B cell (primary cell): ENCODE data around the gene RYK. TPM values are rescaled to one million over a fixed set of nuclear protein-coding genes. Genes with fewer than 3 reads are reported as not detected.
"Not testable (repeated sequence)": the region's sequence is repeated elsewhere in the genome, so short reads cannot be mapped to it uniquely, and the experiment has no call there.

Experiments used
- ATAC-seq: fragments of 200-7000 bp; cut with Tn5 transposase; one replicate; pipeline ENCODE4 v1.10.0; 2021; ENCODE audit warnings: low read depth, mild to moderate bottlenecking, moderate number of reproducible peaks, moderate library complexity
- CTCF ChIA-PET: fragments of 350-600 bp; sonication (Branson Sonifier 250); formaldehyde crosslinking; loops from one replicate; lab custom pipeline; 2021; ENCODE audit warnings: antibody characterized with exemption, inconsistent platforms; lab: Charles Lee
- POLR2A ChIA-PET: fragments of 350-600 bp; sonication (Branson Sonifier 250); formaldehyde crosslinking; loops from one replicate; lab custom pipeline; 2021; ENCODE audit warnings: antibody characterized with exemption; lab: Charles Lee
- DNase-seq: peaks from one replicate; pipeline ENCODE4 v3.0.0; 2013
- H2AFZ ChIP-seq: 2 replicates; pipeline ENCODE4 v1.6.1; 2012; ENCODE audit warnings: mild to moderate bottlenecking, low read depth, low read length; ENCODE audit not compliant: insufficient read depth, poor library complexity, severe bottlenecking
- H3K27ac ChIP-seq, 2 donors: 1 replicate in 1 of 2; 2 replicates in 1 of 2; pipeline ENCODE4 v1.5.1; 2012 to 2013; ENCODE audit warnings: low read length in 2 of 2, mild to moderate bottlenecking in 2 of 2, moderate library complexity in 1 of 2
- H3K27me3 ChIP-seq, 4 experiments: fragments of 200-600 bp in 1 of 4; sonication (generic) in 1 of 4; replicated peaks in 1 of 4; 1 replicate in 2 of 4; 2 replicates in 2 of 4; pipeline versions ENCODE4 v1.6.1 to v1.7.0; 2013 to 2016; ENCODE audit warnings: low read length in 3 of 4, mild to moderate bottlenecking in 2 of 4, mixed read lengths in 1 of 4, moderate library complexity in 1 of 4; ENCODE audit not compliant: insufficient read depth in 4 of 4, control insufficient read depth in 3 of 4; ENCODE audit errors: control extremely low read depth in 1 of 4
- H3K36me3 ChIP-seq, 2 experiments: replicated peaks in 1 of 2; 1 replicate in 1 of 2; 2 replicates in 1 of 2; pipeline versions ENCODE4 v1.6.1 to v1.7.1; 2013; ENCODE audit warnings: low read length in 1 of 2; ENCODE audit not compliant: insufficient read depth in 2 of 2, control insufficient read depth in 1 of 2; ENCODE audit errors: control extremely low read depth in 1 of 2, extremely low read depth in 1 of 2
- H3K4me1 ChIP-seq, 2 donors: fragments of 200-600 bp in 1 of 2; sonication (generic) in 1 of 2; 1 replicate in 1 of 2; 2 replicates in 1 of 2; pipeline versions ENCODE4 v1.5.1 to v1.6.1; 2013 to 2017; ENCODE audit warnings: low read length in 2 of 2; ENCODE audit not compliant: control insufficient read depth in 2 of 2, insufficient read depth in 2 of 2
- H3K4me2 ChIP-seq: replicated peaks from 2 replicates; pipeline ENCODE3; 2012; ENCODE audit warnings: mild to moderate bottlenecking, low read depth, low read length; ENCODE audit not compliant: poor library complexity, severe bottlenecking
- H3K4me3 ChIP-seq, 5 experiments: fragments of 200-600 bp in 1 of 5; sonication (generic) in 1 of 5; 1 replicate in 3 of 5; 2 replicates in 2 of 5; pipeline versions ENCODE4 v1.5.1 to v1.7.0; 2011 to 2016; ENCODE audit warnings: low read length in 4 of 5, mild to moderate bottlenecking in 4 of 5, low read depth in 2 of 5, control low read depth in 1 of 5, moderate library complexity in 1 of 5; ENCODE audit not compliant: insufficient read depth in 1 of 5; ENCODE audit errors: control extremely low read depth in 1 of 5, extremely low read depth in 1 of 5
- H3K79me2 ChIP-seq: fragments of 200-600 bp; sonication (generic); one replicate; pipeline ENCODE4 v1.6.0; 2016; ENCODE audit warnings: low read length; ENCODE audit not compliant: control insufficient read depth, insufficient read depth
- H3K9ac ChIP-seq: fragments of 200-600 bp; sonication (generic); 2 replicates; pipeline ENCODE4 v1.6.1; 2017; ENCODE audit warnings: mild to moderate bottlenecking, low read length, moderate library complexity
- H3K9me3 ChIP-seq, 3 donors: one replicate each; pipeline versions ENCODE4 v1.6.1 to v1.7.1; 2013; ENCODE audit warnings: low read length in 2 of 3; ENCODE audit not compliant: control insufficient read depth in 2 of 3, insufficient read depth in 1 of 3; ENCODE audit errors: control extremely low read depth in 1 of 3
- H4K20me1 ChIP-seq: 2 replicates; pipeline ENCODE4 v1.6.0; 2012; ENCODE audit warnings: mild to moderate bottlenecking, low read length; ENCODE audit not compliant: insufficient read depth, control insufficient read depth, poor library complexity, severe bottlenecking
- H3K27ac Mint-ChIP-seq: one replicate; pipeline ENCODE4 v1.8.0; 2021; ENCODE audit warnings: mixed read lengths
- H3K27me3 Mint-ChIP-seq: one replicate; pipeline ENCODE4 v1.8.0; 2021; ENCODE audit warnings: mixed read lengths
- H3K4me1 Mint-ChIP-seq: one replicate; pipeline ENCODE4 v1.8.0; 2021; ENCODE audit warnings: mixed read lengths
- H3K4me3 Mint-ChIP-seq: one replicate; pipeline ENCODE4 v1.8.0; 2021; ENCODE audit warnings: mixed read lengths
- H3K9me3 Mint-ChIP-seq: one replicate; pipeline ENCODE4 v1.8.0; 2022; ENCODE audit warnings: mixed read lengths; ENCODE audit not compliant: insufficient read depth
- EZH2 ChIP-seq: IDR thresholded peaks from 2 replicates; pipeline ENCODE4 v1.6.1; 2012; ENCODE audit warnings: borderline replicate concordance, low read depth, mild to moderate bottlenecking, moderate library complexity, low read length; ENCODE audit not compliant: insufficient read depth, poor library complexity, severe bottlenecking
- WGBS: methylation state at CpG from one replicate; pipeline ENCODE4 v1.1.5; 2013; ENCODE audit warnings: missing lambda C conversion rate; ENCODE audit not compliant: insufficient coverage; 5-methylcytosine and 5-hydroxymethylcytosine counted together
- intact Hi-C: fragments of 100-400 bp; cut with micrococcal nuclease; formaldehyde crosslinking; loops from one replicate; pipeline ENCODE4 v1.10.0; 2022
- polyA plus RNA-seq: library from polyadenylated mRNA; depleted of rRNA; stranded (reverse); fragments of >200 nt; gene quantifications from 2 replicates; pipeline ENCODE4 v1.2.3, GENCODE V29; 2012
- total RNA-seq, 2 donors: library from RNA; stranded (reverse); fragments of 120-200 nt in 1 of 2; gene quantifications; 1 replicate in 1 of 2; 2 replicates in 1 of 2; pipeline versions ENCODE4 v1.2.3 to v1.2.4, GENCODE V29; 2013 to 2022

The RYK gene
- total and polyA plus RNA-seq, 2 donors (not counting 1 experiment from before 2014, with no cell fraction given), result 16.9 to 67.7 TPM

GRCh38 chr3:134201201-134202130, 49.2 kb downstream of the RYK start:
- H2AFZ ChIP-seq, result no peak overlapping the region
- no peaks in the 10 kb centered on the region for H3K79me2 ChIP-seq
- peaks cover 11 to 22% of the 10 kb centered on the region in 2 experiments for H3K36me3 ChIP-seq
- H3K4me1 ChIP-seq, result no peaks in the 10 kb centered on the region
- H3K9ac ChIP-seq, result no peak overlapping the region
- CTCF ChIA-PET, result interaction anchor here (0.9 to 10.3 kb wide), 4 partner anchors 11 to 274 kb away, joined by 3 to 121 read pairs (median 38); no protein-coding TSS in a partner anchor
- H3K27me3 ChIP-seq, result no peaks in the 10 kb centered on the region
- peaks cover 0 to 3% (median 0%) of the 10 kb centered on the region in 3 donors for H3K9me3 ChIP-seq
- POLR2A ChIA-PET, result no interaction called here
- Mint-ChIP-seq H3K4me3 (no peak overlapping the region), H3K4me1 (no peaks in the 10 kb centered on the region), H3K27ac (no peak overlapping the region), H3K9me3 (peaks cover 3% of the 10 kb centered on the region), H3K27me3 (no peaks in the 10 kb centered on the region)
- DNase-seq, result no peak
- no peak for TF ChIP-seq EZH2
- no peak overlapping the region for H3K4me2 ChIP-seq
- WGBS, result 92% methylated on average over 5 of the region's 8 CpGs
- H3K4me3 ChIP-seq, result no peak overlapping the region
- no peak for ATAC-seq
- no peak overlapping the region for H3K27ac ChIP-seq
- peaks cover under 1% of the 10 kb centered on the region for H4K20me1 ChIP-seq
- intact Hi-C loops, result no loop called here

DNA sequence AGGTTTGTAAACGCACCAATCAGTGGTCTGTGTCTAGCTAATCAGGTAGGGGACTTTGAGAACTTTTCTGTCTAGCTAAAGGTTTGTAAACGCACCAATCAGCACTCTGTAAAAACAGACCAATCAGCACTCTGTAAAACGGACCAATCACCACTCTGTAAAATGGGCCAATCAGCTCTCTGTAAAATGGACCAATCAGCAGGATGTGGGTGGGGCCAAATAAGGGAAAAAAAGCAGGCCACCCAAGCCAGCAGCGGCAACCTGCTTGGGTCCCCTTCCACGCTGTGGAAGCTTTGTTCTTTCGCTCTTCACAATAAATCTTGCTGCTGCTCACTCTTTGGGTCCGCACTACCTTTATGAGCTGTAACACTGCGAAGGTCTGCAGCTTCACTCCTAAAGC, 50.8 kb downstream of the RYK start:
- H3K4me3 ChIP-seq, H3K9me3 ChIP-seq, H4K20me1 ChIP-seq, DNase-seq, H3K27me3 Mint-ChIP-seq, H3K79me2 ChIP-seq, H3K27ac Mint-ChIP-seq, H3K4me1 Mint-ChIP-seq, H3K4me2 ChIP-seq, H3K4me1 ChIP-seq, H3K9ac ChIP-seq, H3K4me3 Mint-ChIP-seq, ATAC-seq, H3K27ac ChIP-seq, H3K9me3 Mint-ChIP-seq, intact Hi-C loops, H3K27me3 ChIP-seq, H2AFZ ChIP-seq: not testable (repeated sequence)
- ChIA-PET CTCF (interaction anchor here (0.8 to 10.3 kb wide), 12 partner anchors 12 to 292 kb away, joined by 3 to 121 read pairs (median 4); no protein-coding TSS in a partner anchor), POLR2A (interaction anchor here (0.6 kb wide), 1 partner anchor 28 kb away, joined by 3 read pairs; no protein-coding TSS in a partner anchor)
- peaks cover 7 to 28% of the 10 kb centered on the region in 2 experiments for H3K36me3 ChIP-seq
- 98% methylated on average over 5 of the region's 8 CpGs for WGBS
